Esophagus mucosa (tissue), 1 donor: ENCODE results near the gene TP53TG5. TPM values are rescaled to one million over a fixed set of nuclear protein-coding genes. Genes with fewer than 3 reads are reported as not detected.

Source experiments
- ATAC-seq: fragments of 200-7000 bp; cut with Tn5 transposase; one replicate; pipeline ENCODE4 v1.9.1; 2020
- total RNA-seq: library from RNA; stranded (reverse); gene quantifications from one replicate; pipeline ENCODE4 v1.2.4, GENCODE V29; 2023
- donor health status: DM: yes; HTN: yes; CAD: no.

Gene TP53TG5
- total RNA-seq, 1 donor from 2014 or later, result 0.36 TPM

GRCh38 chr20:45345104-45345936 is 32.8 kb downstream of the TP53TG5 start:
- ATAC-seq, result peak; percentile 58

- peak; percentile 62 for ATAC-seq
These were observed 33.8 kb downstream of the TP53TG5 start for GRCh38 chr20:45344168-45344860.

- no peak for ATAC-seq
These were observed 34.5 kb downstream of the TP53TG5 start for GRCh38 chr20:45343532-45344167.

- ATAC-seq, result no peak
These were observed 35.1 kb downstream of the TP53TG5 start for GRCh38 chr20:45342855-45343531.

GRCh38 chr20:45341939-45342854 is 35.9 kb downstream of the TP53TG5 start:
- peak; percentile 10 for ATAC-seq

- ATAC-seq, result no peak
These were observed 36.6 kb downstream of the TP53TG5 start for GRCh38 chr20:45341579-45341938.

- no peak for ATAC-seq
These were observed 37.2 kb downstream of the TP53TG5 start for GRCh38 chr20:45340951-45341350.

- peak; percentile 49 for ATAC-seq
These were observed 37.8 kb downstream of the TP53TG5 start for GRCh38 chr20:45340236-45340847.

- ATAC-seq, result no peak
These were observed 38.3 kb downstream of the TP53TG5 start for GRCh38 chr20:45339799-45340198.

GRCh38 chr20:45339084-45339483 is 39.0 kb downstream of the TP53TG5 start:
- peak; percentile 68 for ATAC-seq

GRCh38 chr20:45338121-45339030 is 39.7 kb downstream of the TP53TG5 start:
- no peak for ATAC-seq

- ATAC-seq, result no peak
These were observed 40.6 kb downstream of the TP53TG5 start for GRCh38 chr20:45337367-45338120.

GRCh38 chr20:45336530-45337366 is 41.4 kb downstream of the TP53TG5 start:
- ATAC-seq, result peak; percentile 89

GRCh38 chr20:45330476-45330875 is 47.6 kb downstream of the TP53TG5 start:
- no peak for ATAC-seq

GRCh38 chr20:45329497-45330319 is 48.4 kb downstream of the TP53TG5 start:
- ATAC-seq, result peak; percentile 35

- no peak for ATAC-seq
These were observed 49.7 kb downstream of the TP53TG5 start for GRCh38 chr20:45328451-45328850.

GRCh38 chr20:45325371-45325770 is 52.8 kb downstream of the TP53TG5 start:
- no peak for ATAC-seq

- ATAC-seq, result peak; percentile 74
These were observed 54.4 kb downstream of the TP53TG5 start for GRCh38 chr20:45323731-45324130.
